Measurements from ENCODE around the gene ATAT1. TPM values are rescaled to one million over a fixed set of nuclear protein-coding genes. Genes with fewer than 3 reads are reported as not detected.

Gene ATAT1
- total and polyA plus RNA-seq, 2 of the 13 experiments (the other 11 are each of a cell fraction or from before 2014, with no cell fraction given) = 9.2 to 23.6 TPM

- TF ChIP-seq NR0B2 (CRISPR knock-in tag; IDR thresholded peaks at IDR 0.05) = no peak
- TF ChIP-seq KLF12 (CRISPR knock-in tag; IDR thresholded peaks at IDR 0.05; ENCODE audit: borderline replicate concordance) = no peak
- TF ChIP-seq ZFAT (CRISPR knock-in tag; conservative IDR thresholded peaks at IDR 0.05) = no peak
- no peak for TF ChIP-seq SP2 (CRISPR knock-in tag; IDR thresholded peaks at IDR 0.05)
- TF ChIP-seq MIXL1 (CRISPR knock-in tag; IDR thresholded peaks at IDR 0.05) = no peak
- TF ChIP-seq ZKSCAN1 (IDR thresholded peaks at IDR 0.05; ENCODE audit: low read length) = no peak
- no peak for TF ChIP-seq MAZ (IDR thresholded peaks at IDR 0.05; ENCODE audit: borderline replicate concordance, low read depth, low read length)
- TF ChIP-seq MAZ (CRISPR knock-in tag; IDR thresholded peaks at IDR 0.05; ENCODE audit: low read depth) = no peak
- no peak for TF ChIP-seq PLRG1 (conservative IDR thresholded peaks at IDR 0.05)
- TF ChIP-seq KDM6A (CRISPR knock-in tag; IDR thresholded peaks at IDR 0.05; ENCODE audit: low read depth) = no peak
- TF ChIP-seq TERF1 (CRISPR knock-in tag; IDR thresholded peaks at IDR 0.05) = no peak
- TF ChIP-seq SMARCC2 (IDR thresholded peaks at IDR 0.05) = no peak
- TF ChIP-seq, protein P1, sequence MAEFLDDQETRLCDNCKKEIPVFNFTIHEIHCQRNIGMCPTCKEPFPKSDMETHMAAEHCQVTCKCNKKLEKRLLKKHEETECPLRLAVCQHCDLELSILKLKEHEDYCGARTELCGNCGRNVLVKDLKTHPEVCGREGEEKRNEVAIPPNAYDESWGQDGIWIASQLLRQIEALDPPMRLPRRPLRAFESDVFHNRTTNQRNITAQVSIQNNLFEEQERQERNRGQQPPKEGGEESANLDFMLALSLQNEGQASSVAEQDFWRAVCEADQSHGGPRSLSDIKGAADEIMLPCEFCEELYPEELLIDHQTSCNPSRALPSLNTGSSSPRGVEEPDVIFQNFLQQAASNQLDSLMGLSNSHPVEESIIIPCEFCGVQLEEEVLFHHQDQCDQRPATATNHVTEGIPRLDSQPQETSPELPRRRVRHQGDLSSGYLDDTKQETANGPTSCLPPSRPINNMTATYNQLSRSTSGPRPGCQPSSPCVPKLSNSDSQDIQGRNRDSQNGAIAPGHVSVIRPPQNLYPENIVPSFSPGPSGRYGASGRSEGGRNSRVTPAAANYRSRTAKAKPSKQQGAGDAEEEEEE (CRISPR knock-in tag; IDR thresholded peaks at IDR 0.05; ENCODE audit: borderline replicate concordance) = no peak; the same call in 1 of the 2 replicates
- no peak; the same call in 1 of the 2 replicates for TF ChIP-seq TAF1 (CRISPR knock-in tag; IDR thresholded peaks at IDR 0.05)
- no peak for TF ChIP-seq ZNF343 (CRISPR knock-in tag; IDR thresholded peaks at IDR 0.05)
- no peak for TF ChIP-seq KDM4B (CRISPR knock-in tag; IDR thresholded peaks at IDR 0.05)
- no peak for TF ChIP-seq ZNF788 (CRISPR knock-in tag; IDR thresholded peaks at IDR 0.05; ENCODE audit: borderline replicate concordance)
- no peak for TF ChIP-seq ZBTB3 (CRISPR knock-in tag; IDR thresholded peaks at IDR 0.05; ENCODE audit: borderline replicate concordance, low read depth)
- no peak for TF ChIP-seq FOXO1 (CRISPR knock-in tag; IDR thresholded peaks at IDR 0.05)
- TF ChIP-seq TBL1XR1 (IDR thresholded peaks at IDR 0.05; ENCODE audit: borderline replicate concordance, low read length, partially characterized antibody) = no peak
- TF ChIP-seq IKZF4 (CRISPR knock-in tag; IDR thresholded peaks at IDR 0.05; ENCODE audit: borderline replicate concordance, low read depth, not compliant biosample characterization) = no peak
- no peak for TF ChIP-seq ZBTB7B (CRISPR knock-in tag; IDR thresholded peaks at IDR 0.05)
- TF ChIP-seq AGO2 (optimal IDR thresholded peaks at IDR 0.05; ENCODE audit: low read depth, low read length) = no peak
Observed at GRCh38 chr6:30614044-30614842, 12.4 kb upstream of the ATAT1 start (continued).
